Naive thymus-derived CD8-positive, alpha-beta T cell (primary cell): ENCODE measurements around the gene ZNF148. TPM values are rescaled to one million over a fixed set of nuclear protein-coding genes. Genes with fewer than 3 reads are reported as not detected.

Experiments used
- ATAC-seq, 2 donors: fragments of 150-1000 bp; cut with Tn5 transposase in 1 of 2; sonication (Bioruptor Pico), chemical (Tn5 transposase) in 1 of 2; 1 replicate in 1 of 2; 2 replicates in 1 of 2; pipeline ENCODE4 v1.10.0; 2021; ENCODE audit warnings: mild to moderate bottlenecking in 2 of 2, moderate library complexity in 2 of 2
- POLR2A ChIA-PET: fragments of 350-600 bp; sonication (Branson Sonifier 250); formaldehyde crosslinking; loops from one replicate; lab custom pipeline; 2021; ENCODE audit warnings: antibody characterized with exemption; lab: Charles Lee
- DNase-seq, 10 donors: peaks; one replicate each; pipeline versions ENCODE4 v3.0.0 to v3.0.0-alpha.2; 2020 to 2022
- H3K27ac Mint-ChIP-seq, 10 donors: one replicate each; pipeline ENCODE4 v1.8.0; 2020 to 2022; ENCODE audit warnings: mild to moderate bottlenecking in 10 of 10, mixed read lengths in 10 of 10, moderate library complexity in 4 of 10, inconsistent platforms in 1 of 10
- H3K27me3 Mint-ChIP-seq, 5 donors: one replicate each; pipeline ENCODE4 v1.8.0; 2021 to 2022; ENCODE audit warnings: mixed read lengths in 5 of 5
- H3K36me3 Mint-ChIP-seq, 3 donors: one replicate each; pipeline ENCODE4 v1.8.0; 2020 to 2022; ENCODE audit warnings: mixed read lengths in 3 of 3, mild to moderate bottlenecking in 2 of 3, inconsistent platforms in 1 of 3
- H3K4me1 Mint-ChIP-seq, 4 donors: one replicate each; pipeline ENCODE4 v1.8.0; 2021 to 2022; ENCODE audit warnings: mixed read lengths in 4 of 4
- H3K4me3 Mint-ChIP-seq, 10 donors: one replicate each; pipeline ENCODE4 v1.8.0; 2020 to 2022; ENCODE audit warnings: mild to moderate bottlenecking in 10 of 10, mixed read lengths in 10 of 10, moderate library complexity in 6 of 10, inconsistent platforms in 1 of 10
- H3K9me3 Mint-ChIP-seq, 9 donors: one replicate each; pipeline ENCODE4 v1.8.0; 2020 to 2022; ENCODE audit warnings: mixed read lengths in 9 of 9, mild to moderate bottlenecking in 3 of 9, inconsistent platforms in 1 of 9, moderate library complexity in 1 of 9
- polyA plus RNA-seq, 3 donors: library from polyadenylated mRNA; unstranded; fragments of 300-500 nt; fragmentation: Illumina TruSeq; gene quantifications; one replicate each; pipeline ENCODE4 v1.2.3, GENCODE V29; 2021
- total RNA-seq, 8 experiments: library from RNA in 2 of 8; stranded (reverse) in 2 of 8; gene quantifications; one replicate each; pipeline ENCODE4 v1.2.3 and lab custom pipeline; 2021 to 2026

Gene ZNF148
- total and polyA plus RNA-seq, 5 experiments from 2014 or later: 62.5 to 100 (median 80.7) TPM

- no peak for DNase-seq
- Mint-ChIP-seq H3K27me3 (no peaks in the 10 kb centered on the region), H3K4me1 (peaks cover 0 to 5% (median 1%) of the 10 kb centered on the region in 4 donors), H3K9me3 (peaks cover 0 to 15% (median 9%) of the 10 kb centered on the region in 9 donors), H3K27ac (peak overlapping the region in 2 of 10 donors; percentile 17 to 81), H3K4me3 (no peak overlapping the region), H3K36me3 (peaks cover 13 to 61% (median 39%) of the 10 kb centered on the region in 3 donors)
- no peak for ATAC-seq
- POLR2A ChIA-PET: no interaction called here
Measured at GRCh38 chr3:125324341-125324740, 50.8 kb downstream of the ZNF148 start.

- no peak for ATAC-seq
- no peaks in the 10 kb centered on the region for H3K27me3 Mint-ChIP-seq
- no peak overlapping the region for H3K27ac Mint-ChIP-seq
- H3K36me3 Mint-ChIP-seq: peaks cover 13 to 62% (median 35%) of the 10 kb centered on the region in 3 donors
- DNase-seq: no peak
- no peak overlapping the region for H3K4me3 Mint-ChIP-seq
- H3K9me3 Mint-ChIP-seq: peaks cover 0 to 15% (median 9%) of the 10 kb centered on the region in 9 donors
- POLR2A ChIA-PET: no interaction called here
- peaks cover 0 to 11% (median 5%) of the 10 kb centered on the region in 4 donors for H3K4me1 Mint-ChIP-seq
Measured at GRCh38 chr3:125322917-125323316, 52.2 kb downstream of the ZNF148 start.

- POLR2A ChIA-PET: interaction anchor here (0.9 kb wide), 1 partner anchor 10 kb away, joined by 8 read pairs; no protein-coding TSS in a partner anchor
- Mint-ChIP-seq H3K9me3 (peaks cover 0 to 15% (median 9%) of the 10 kb centered on the region in 9 donors), H3K27ac (peak overlapping the region in 2 of 10 donors; percentile 14 to 19), H3K27me3 (no peaks in the 10 kb centered on the region), H3K36me3 (peaks cover 13 to 61% (median 31%) of the 10 kb centered on the region in 3 donors), H3K4me1 (peaks cover 0 to 12% (median 7%) of the 10 kb centered on the region in 4 donors), H3K4me3 (no peak overlapping the region)
- ATAC-seq (no peak), DNase-seq (no peak)
Measured at GRCh38 chr3:125322166-125322565, 53.0 kb downstream of the ZNF148 start.

GRCh38 chr3:125319765-125320164 is 55.4 kb downstream of the ZNF148 start:
- Mint-ChIP-seq H3K27ac (peak overlapping the region in 8 of 10 donors; percentile 1 to 89 (median 38)), H3K9me3 (peaks cover 0 to 1% (median 0%) of the 10 kb centered on the region in 9 donors), H3K4me1 (peaks cover 3 to 24% (median 16%) of the 10 kb centered on the region in 4 donors), H3K4me3 (no peak overlapping the region), H3K27me3 (no peaks in the 10 kb centered on the region), H3K36me3 (peaks cover 0 to 52% (median 24%) of the 10 kb centered on the region in 3 donors)
- DNase-seq (no peak), ATAC-seq (no peak)
- POLR2A ChIA-PET: no interaction called here

GRCh38 chr3:125318871-125319270 is 56.3 kb downstream of the ZNF148 start:
- POLR2A ChIA-PET: interaction anchor here (0.6 kb wide), 1 partner anchor 323 kb away, joined by 4 read pairs; no protein-coding TSS in a partner anchor
- Mint-ChIP-seq H3K36me3 (peaks cover 0 to 54% (median 25%) of the 10 kb centered on the region in 3 donors), H3K4me1 (peaks cover 3 to 31% (median 18%) of the 10 kb centered on the region in 4 donors), H3K9me3 (no peaks in the 10 kb centered on the region), H3K4me3 (no peak overlapping the region), H3K27me3 (no peaks in the 10 kb centered on the region), H3K27ac (peak overlapping the region in 3 of 10 donors; percentile 44 to 67 (median 60))
- no peak for DNase-seq
- no peak for ATAC-seq

- H3K27me3 Mint-ChIP-seq: no peaks in the 10 kb centered on the region
- H3K4me1 Mint-ChIP-seq: peaks cover 4 to 33% (median 20%) of the 10 kb centered on the region in 4 donors
- H3K9me3 Mint-ChIP-seq: no peaks in the 10 kb centered on the region
- no peak for DNase-seq
- POLR2A ChIA-PET: no interaction called here
- no peak overlapping the region for H3K4me3 Mint-ChIP-seq
- no peak for ATAC-seq
- H3K36me3 Mint-ChIP-seq: peaks cover 0 to 50% (median 20%) of the 10 kb centered on the region in 3 donors
- H3K27ac Mint-ChIP-seq: peak overlapping the region in 8 of 10 donors; percentile 3 to 72 (median 43)
Measured at GRCh38 chr3:125318167-125318865, 56.8 kb downstream of the ZNF148 start.

- H3K9me3 Mint-ChIP-seq: no peaks in the 10 kb centered on the region
- no peak overlapping the region for H3K4me3 Mint-ChIP-seq
- POLR2A ChIA-PET: no interaction called here
- peak overlapping the region in 7 of 10 donors; percentile 3 to 60 (median 22) for H3K27ac Mint-ChIP-seq
- no peak for ATAC-seq
- DNase-seq: no peak
- H3K27me3 Mint-ChIP-seq: no peaks in the 10 kb centered on the region
- H3K4me1 Mint-ChIP-seq: peaks cover 6 to 34% (median 22%) of the 10 kb centered on the region in 4 donors
- H3K36me3 Mint-ChIP-seq: peaks cover 0 to 50% (median 21%) of the 10 kb centered on the region in 3 donors
Measured at GRCh38 chr3:125317761-125318160, 57.4 kb downstream of the ZNF148 start.

- DNase-seq (no peak), ATAC-seq (no peak)
- POLR2A ChIA-PET: no interaction called here
- H3K9me3 Mint-ChIP-seq: no peaks in the 10 kb centered on the region
- peaks cover 11 to 43% (median 30%) of the 10 kb centered on the region in 4 donors for H3K4me1 Mint-ChIP-seq
- no peaks in the 10 kb centered on the region for H3K27me3 Mint-ChIP-seq
- no peak overlapping the region for H3K4me3 Mint-ChIP-seq
- H3K36me3 Mint-ChIP-seq: peaks cover 0 to 51% (median 18%) of the 10 kb centered on the region in 3 donors
- H3K27ac Mint-ChIP-seq: peak overlapping the region in 9 of 10 donors; percentile 3 to 74 (median 20)
Measured at GRCh38 chr3:125316949-125317348, 58.2 kb downstream of the ZNF148 start.

GRCh38 chr3:125316246-125316645 is 58.9 kb downstream of the ZNF148 start:
- POLR2A ChIA-PET: no interaction called here
- Mint-ChIP-seq H3K9me3 (no peaks in the 10 kb centered on the region), H3K4me1 (peaks cover 14 to 49% (median 37%) of the 10 kb centered on the region in 4 donors), H3K36me3 (peaks cover 0 to 52% (median 18%) of the 10 kb centered on the region in 3 donors), H3K4me3 (no peak overlapping the region), H3K27me3 (no peaks in the 10 kb centered on the region), H3K27ac (peak overlapping the region in 4 of 10 donors; percentile 20 to 74 (median 40))
- no peak for DNase-seq
- ATAC-seq: no peak

- ATAC-seq (no peak), DNase-seq (no peak)
- Mint-ChIP-seq H3K36me3 (peaks cover 0 to 49% (median 23%) of the 10 kb centered on the region in 3 donors), H3K4me1 (peaks cover 22 to 67% (median 50%) of the 10 kb centered on the region in 4 donors), H3K9me3 (no peaks in the 10 kb centered on the region), H3K27ac (peak overlapping the region in 9 of 10 donors; percentile 5 to 93 (median 73)), H3K4me3 (peak overlapping the region in 2 of 10 donors; percentile 3 to 12), H3K27me3 (no peaks in the 10 kb centered on the region)
- POLR2A ChIA-PET: no interaction called here
Measured at GRCh38 chr3:125313060-125313635, 62.0 kb downstream of the ZNF148 start.

GRCh38 chr3:125310623-125311081 is 64.5 kb downstream of the ZNF148 start:
- Mint-ChIP-seq H3K27me3 (no peaks in the 10 kb centered on the region), H3K4me1 (peaks cover 23 to 66% (median 48%) of the 10 kb centered on the region in 4 donors), H3K36me3 (peaks cover 0 to 61% (median 22%) of the 10 kb centered on the region in 3 donors), H3K9me3 (no peaks in the 10 kb centered on the region), H3K4me3 (peak overlapping the region; percentile 86 to 98 (median 92)), H3K27ac (peak overlapping the region; percentile 4 to 97 (median 94))
- peak; percentile 91 to 92 for ATAC-seq
- peak in 9 of 10 donors; percentile 11 to 57 (median 31) for DNase-seq
- POLR2A ChIA-PET: interaction anchor here (0.6 to 1.4 kb wide), 4 partner anchors 18 to 64 kb away, joined by 3 to 7 read pairs (median 6); partner anchors contain the start of gene ZNF148

- POLR2A ChIA-PET: interaction anchor here (0.6 kb wide), 1 partner anchor 73 kb away, joined by 3 read pairs; no protein-coding TSS in a partner anchor
- Mint-ChIP-seq H3K36me3 (peaks cover 0 to 66% (median 21%) of the 10 kb centered on the region in 3 donors), H3K4me3 (peak overlapping the region in 9 of 10 donors; percentile 13 to 62 (median 50))
Measured at GRCh38 chr3:125309476-125309875, 65.6 kb downstream of the ZNF148 start.

More at GRCh38 chr3:125309476-125309875, 65.6 kb downstream of the ZNF148 start:
- peaks cover 23 to 73% (median 52%) of the 10 kb centered on the region in 4 donors for H3K4me1 Mint-ChIP-seq
- DNase-seq (no peak), ATAC-seq (no peak)
- no peaks in the 10 kb centered on the region for H3K9me3 Mint-ChIP-seq
- H3K27me3 Mint-ChIP-seq: no peaks in the 10 kb centered on the region
- peak overlapping the region in 9 of 10 donors; percentile 23 to 93 (median 66) for H3K27ac Mint-ChIP-seq
